GM21528 (cell line): ENCODE results near the gene CPEB3.
"Not testable (repeated sequence)": the region's sequence is repeated elsewhere in the genome, so short reads cannot be mapped to it uniquely, and the experiment has no call there.

ENCODE experiments used
- ATAC-seq: cut with Tn5 transposase; IDR thresholded peaks from one replicate; pipeline ENCODE4 v1.9.1; 2021; ENCODE audit warnings: mild to moderate bottlenecking, moderate library complexity; ENCODE audit not compliant: unreplicated experiment, low FRiP score

The CPEB3 gene

DNA sequence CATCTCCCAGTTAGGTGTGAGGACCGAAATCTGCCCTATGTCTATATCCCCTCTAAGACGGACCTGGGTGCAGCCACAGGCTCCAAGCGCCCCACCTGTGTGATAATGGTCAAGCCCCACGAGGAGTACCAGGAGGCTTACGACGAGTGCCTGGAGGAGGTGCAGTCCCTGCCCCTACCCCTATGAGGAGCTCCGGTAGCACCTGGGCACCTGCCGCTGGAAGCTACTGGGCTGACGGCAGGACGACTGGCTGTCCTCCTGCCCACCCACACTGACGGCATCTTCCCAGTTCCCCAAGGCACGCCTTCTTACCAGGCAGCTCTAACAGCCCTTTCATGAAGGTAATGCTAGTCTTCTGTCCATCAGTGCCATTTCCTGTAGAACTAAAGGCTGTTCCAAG lies 74.3 kb downstream of the CPEB3 start:
- not testable (repeated sequence) for ATAC-seq

- not testable (repeated sequence) for ATAC-seq
Measured at GRCh38 chr10:92215222-92215621, 75.7 kb downstream of the CPEB3 start.

DNA sequence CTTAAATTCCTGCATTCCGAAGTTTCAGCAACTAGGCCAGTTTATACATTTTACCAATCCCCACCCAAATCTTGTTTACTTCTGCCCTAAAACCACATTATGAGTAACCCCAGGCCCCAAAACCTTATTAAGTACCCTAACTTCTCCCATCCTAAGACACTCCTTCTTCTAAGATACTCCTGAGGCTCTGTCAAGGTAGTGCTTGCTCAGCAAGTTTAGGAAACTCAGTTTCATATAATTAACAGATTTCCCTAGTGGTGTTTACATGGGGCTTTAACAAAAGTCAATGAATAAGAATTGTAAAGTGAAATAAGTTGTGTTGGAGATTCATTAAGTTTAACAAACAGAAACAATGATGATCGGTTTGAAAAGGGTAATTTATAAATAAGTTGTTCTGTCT lies 77.8 kb downstream of the CPEB3 start:
- no peak for ATAC-seq

DNA sequence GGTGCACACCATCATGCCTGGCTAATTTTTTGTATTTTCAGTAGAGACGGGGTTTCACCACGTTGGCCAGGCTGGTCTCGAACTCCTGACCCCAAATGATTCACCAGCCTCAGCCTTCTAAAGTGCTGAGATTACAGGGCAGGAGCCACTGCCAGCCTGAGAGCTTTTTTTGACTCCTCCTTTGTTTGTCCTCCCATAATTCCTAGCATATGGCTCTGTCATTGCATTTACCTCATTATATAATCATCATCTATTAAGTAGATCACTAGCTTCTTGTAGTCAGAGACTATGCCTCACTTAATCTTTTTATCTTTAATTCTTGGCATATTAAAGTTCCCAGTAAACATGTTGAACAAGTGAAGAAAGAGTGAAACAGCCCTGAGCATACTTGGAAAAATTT lies 82.1 kb downstream of the CPEB3 start:
- ATAC-seq = no peak

DNA sequence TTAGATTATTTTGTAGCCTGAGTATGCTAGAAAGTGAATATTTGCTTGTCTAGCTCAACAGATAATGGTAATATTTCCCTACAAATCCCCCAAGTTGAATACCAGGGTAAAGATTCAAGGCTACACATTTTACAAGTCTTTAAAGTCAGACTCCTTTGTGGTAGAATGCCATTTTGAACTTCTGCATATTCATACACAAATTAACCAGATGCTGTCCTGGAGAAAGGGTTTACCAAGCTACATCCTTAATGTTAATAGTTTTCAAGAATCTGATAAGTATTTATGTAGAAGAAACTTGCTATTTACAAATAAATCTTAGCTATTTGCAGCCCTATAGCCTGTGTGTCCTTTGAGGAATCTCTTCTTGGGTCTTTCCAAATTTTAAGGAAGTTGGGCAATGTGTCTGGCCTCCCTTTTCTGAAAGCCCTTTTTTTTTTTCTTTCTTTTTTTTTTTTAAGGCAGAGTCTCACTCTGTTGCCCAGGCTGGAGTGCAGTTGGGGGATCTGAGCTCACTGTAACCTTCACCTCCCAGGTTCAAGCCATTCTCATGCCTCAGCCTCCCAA lies 82.6 kb downstream of the CPEB3 start:
- ATAC-seq = no peak

DNA sequence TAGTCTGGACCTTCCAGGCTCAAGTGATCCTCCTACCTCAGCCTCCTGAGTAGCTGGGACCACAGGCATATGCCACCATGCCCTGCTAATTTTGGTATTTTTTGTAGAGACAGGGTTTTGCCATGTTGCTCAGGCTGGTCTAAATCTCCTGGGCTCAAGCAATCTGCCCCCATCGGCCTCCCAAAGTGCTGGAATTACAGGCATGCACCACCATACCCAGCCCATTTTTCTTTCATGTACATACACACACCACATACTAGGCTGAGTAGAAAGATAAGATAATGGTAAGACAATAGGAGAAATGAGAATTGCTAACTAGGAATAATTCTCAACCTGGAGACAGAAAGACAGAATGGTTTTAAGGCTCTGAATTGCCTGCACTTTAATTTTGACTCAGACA lies 83.8 kb downstream of the CPEB3 start:
- no peak for ATAC-seq

- no peak for ATAC-seq
Measured at GRCh38 chr10:92203919-92204623, 86.8 kb downstream of the CPEB3 start.

DNA sequence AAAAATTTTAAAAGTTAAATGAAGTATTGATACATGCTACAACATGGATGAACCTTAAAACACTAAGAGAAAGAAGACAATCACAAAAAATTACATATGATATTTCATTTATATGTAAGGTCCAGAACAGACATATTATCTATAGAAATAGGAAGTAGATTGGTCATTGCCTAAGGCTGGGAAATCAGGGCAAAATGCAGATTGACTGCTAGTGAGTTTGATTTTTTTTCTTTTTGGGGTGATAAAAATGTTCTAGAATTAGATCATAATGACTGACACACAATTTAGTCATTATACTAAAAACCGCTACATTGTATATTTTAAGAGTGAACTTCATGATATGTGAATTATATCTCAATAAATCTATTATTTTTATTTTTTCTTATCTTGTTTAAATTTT lies 88.3 kb downstream of the CPEB3 start:
- no peak for ATAC-seq

- ATAC-seq = no peak
Measured at GRCh38 chr10:92200564-92200963, 90.3 kb downstream of the CPEB3 start.

DNA sequence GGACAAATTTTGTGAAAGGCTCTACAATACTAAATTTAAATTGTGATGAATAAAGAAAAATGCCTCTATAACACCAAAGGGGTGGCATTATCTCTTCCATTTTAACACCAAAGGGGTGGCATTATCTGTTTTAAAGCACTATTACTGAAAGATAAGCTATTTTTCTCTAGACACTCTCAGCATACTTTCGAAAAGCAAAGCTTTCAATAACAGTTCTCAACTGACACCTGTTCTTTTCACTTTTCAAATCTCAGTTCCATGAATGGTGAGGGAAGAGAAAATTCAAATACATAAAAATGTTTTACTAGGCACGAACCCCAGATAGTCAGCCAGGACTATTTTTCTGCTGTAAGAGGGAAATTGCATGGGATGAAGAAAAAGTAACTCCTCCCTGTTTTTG lies 103.8 kb downstream of the CPEB3 start:
- no peak for ATAC-seq

- no peak for ATAC-seq
Measured at GRCh38 chr10:92184977-92185376, 105.9 kb downstream of the CPEB3 start.

DNA sequence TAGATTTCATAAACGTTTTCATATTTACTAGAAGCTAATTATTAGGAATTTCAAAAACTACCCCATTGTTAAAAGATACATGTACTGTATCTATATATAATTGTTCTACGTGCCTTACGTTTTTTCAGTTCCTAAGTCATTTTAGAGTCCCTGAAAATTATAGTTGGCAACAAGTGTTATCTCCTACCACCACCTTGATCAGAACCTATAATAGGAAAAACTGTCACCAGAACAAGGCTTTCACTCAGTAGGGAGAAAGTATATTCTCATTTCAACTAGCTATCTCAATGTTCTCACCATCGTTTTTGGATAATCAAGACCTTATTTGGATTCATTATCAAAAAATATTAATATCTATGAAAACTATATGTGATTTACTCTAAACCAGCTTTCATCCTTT lies 107.7 kb downstream of the CPEB3 start:
- no peak for ATAC-seq

- no peak for ATAC-seq
Measured at GRCh38 chr10:92181575-92181974, 109.3 kb downstream of the CPEB3 start.

DNA sequence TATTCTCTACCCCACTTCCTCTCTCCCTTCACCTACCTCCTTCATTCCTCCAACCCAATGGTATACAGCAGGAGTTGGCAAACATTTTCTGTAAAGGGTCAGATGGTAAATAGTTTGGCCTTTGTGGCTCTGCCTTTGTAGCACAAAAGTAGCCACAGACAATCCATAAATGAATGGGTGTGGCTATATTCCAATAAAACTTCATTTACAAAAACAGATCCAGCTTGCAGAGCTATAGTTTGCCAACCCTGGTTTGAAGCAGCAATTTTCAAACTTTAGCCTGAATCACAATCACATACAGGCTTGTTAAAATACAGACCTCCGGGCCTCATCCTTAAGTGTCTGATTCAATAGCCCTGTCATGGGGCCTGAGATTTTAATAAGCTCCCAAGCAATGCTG lies 110.5 kb downstream of the CPEB3 start:
- ATAC-seq = no peak

- no peak for ATAC-seq
Measured at GRCh38 chr10:92177546-92177945, 113.3 kb downstream of the CPEB3 start.

DNA sequence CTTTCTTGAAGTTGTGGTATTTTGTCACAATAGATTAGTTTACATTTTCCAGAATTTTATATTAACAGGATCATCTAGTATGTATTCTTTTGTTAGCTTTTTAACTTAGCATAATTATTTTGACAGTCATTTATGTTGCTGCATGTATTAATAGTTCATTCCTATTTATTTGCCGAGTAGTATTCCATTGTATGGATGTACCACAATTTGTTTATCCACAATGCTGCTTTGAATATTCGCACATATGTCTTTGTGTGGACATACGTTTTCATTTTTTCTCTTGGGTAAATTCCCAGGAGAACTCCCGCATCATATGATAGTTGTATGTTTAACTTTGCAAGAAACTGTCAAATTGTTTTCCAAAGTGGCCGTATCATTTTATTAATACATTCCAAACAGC lies 115.7 kb downstream of the CPEB3 start:
- no peak for ATAC-seq

- ATAC-seq = no peak
Measured at GRCh38 chr10:92173996-92174395, 116.9 kb downstream of the CPEB3 start.

GRCh38 chr10:92164036-92164696 lies 126.7 kb downstream of the CPEB3 start:
- ATAC-seq = no peak

DNA sequence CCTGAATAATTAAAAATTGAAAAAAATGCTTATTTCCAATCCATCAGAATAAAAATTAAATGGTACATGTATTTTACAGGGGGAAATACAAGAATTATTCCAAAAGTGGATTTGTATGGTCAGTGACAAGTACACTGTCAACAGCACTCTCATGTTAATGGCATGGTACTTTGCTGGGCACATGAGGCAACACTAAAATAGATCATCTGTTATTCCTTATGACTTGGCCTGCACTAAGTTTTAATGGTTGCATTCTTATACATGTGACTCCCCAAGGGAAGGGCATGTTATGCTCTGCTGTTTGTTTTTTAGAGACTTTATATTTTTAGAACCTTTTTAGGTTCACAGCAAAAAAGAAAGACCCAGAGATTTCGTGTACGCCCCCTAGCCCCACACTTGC lies 128.3 kb downstream of the CPEB3 start:
- ATAC-seq = no peak

GRCh38 chr10:92156874-92157773 lies 133.8 kb downstream of the CPEB3 start:
- no peak for ATAC-seq

- ATAC-seq = no peak
Measured at GRCh38 chr10:92150823-92151222, 140.1 kb downstream of the CPEB3 start.
